ENCODE data around the gene AIG1. TPM values are rescaled to one million over a fixed set of nuclear protein-coding genes. Genes with fewer than 3 reads are reported as not detected.
"Not testable (repeated sequence)": the region's sequence is repeated elsewhere in the genome, so short reads cannot be mapped to it uniquely, and the experiment has no call there.

AIG1 gene
- total RNA-seq, 1 donor, result 18.9 TPM

- DNase-seq (ENCODE audit: low read depth in 2 of 3, low spot score in 2 of 3), result no peak
These were observed 5.5 kb upstream of the AIG1 start for GRCh38 chr6:143055213-143055612.

DNA sequence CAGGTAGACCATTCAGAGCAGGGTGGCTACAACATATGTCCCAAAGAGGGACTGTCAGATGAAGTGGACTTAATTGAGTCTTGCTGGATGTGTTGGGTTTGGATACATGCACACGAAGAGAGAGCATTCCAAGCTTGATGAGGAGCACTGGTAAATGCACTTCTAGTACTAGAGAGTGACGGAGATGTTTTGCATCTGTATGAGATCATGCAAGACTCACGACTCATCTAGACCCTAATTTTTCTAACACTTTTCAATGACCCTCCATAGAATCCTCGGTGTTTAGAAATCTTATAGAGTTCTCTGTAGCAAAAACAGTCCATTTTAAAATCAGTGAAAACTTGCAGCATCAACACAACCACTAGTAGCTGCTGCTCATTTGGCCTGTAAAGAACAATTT, 4.8 kb upstream of the AIG1 start:
- DNase-seq (ENCODE audit: low read depth in 2 of 3, low spot score in 2 of 3), result no peak

- DNase-seq (ENCODE audit: low read depth in 2 of 3, low spot score in 2 of 3), result peak in 1 of 3 donors; percentile 3
These were observed 1.7 kb upstream of the AIG1 start for GRCh38 chr6:143058987-143059386.

DNA sequence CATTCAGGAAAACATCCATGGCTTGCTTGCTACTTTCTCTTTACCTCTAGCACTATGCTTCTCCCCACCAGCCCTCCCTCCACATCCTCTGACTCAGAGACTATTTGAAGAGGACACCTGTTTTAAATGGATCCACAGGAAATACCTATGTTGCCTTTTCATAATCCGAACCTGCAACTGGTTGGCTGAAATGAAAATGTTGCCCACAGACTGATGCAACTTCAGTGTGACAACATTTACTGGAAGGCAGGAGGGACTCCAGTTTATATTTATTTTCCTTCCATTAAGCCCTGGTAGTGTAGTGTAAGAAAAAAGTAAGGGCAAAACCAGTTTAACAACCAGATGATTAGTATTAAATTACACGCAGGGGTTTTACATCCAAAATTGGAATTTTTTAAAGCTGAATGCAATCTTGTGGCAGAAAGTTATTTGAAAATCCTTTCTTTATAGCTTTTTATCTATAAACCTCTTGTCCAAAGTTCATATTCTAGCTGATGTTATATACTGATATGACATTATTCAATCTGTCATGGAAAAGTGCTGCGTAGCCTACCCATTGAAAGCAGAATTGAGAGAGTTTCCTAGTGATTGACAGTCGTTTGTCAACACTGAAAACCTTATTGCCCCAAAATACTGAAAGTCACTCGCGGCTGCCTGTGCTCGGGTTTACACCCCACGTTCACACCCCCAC, 881 bp upstream of the AIG1 start:
- peak; percentile 4 to 55 (median 49) for DNase-seq (ENCODE audit: low read depth in 2 of 3, low spot score in 2 of 3)

GRCh38 chr6:143060354-143060805, 309 bp upstream of the AIG1 start:
- DNase-seq (ENCODE audit: low read depth in 2 of 3, low spot score in 2 of 3), result peak; percentile 63 to 94 (median 84)

DNA sequence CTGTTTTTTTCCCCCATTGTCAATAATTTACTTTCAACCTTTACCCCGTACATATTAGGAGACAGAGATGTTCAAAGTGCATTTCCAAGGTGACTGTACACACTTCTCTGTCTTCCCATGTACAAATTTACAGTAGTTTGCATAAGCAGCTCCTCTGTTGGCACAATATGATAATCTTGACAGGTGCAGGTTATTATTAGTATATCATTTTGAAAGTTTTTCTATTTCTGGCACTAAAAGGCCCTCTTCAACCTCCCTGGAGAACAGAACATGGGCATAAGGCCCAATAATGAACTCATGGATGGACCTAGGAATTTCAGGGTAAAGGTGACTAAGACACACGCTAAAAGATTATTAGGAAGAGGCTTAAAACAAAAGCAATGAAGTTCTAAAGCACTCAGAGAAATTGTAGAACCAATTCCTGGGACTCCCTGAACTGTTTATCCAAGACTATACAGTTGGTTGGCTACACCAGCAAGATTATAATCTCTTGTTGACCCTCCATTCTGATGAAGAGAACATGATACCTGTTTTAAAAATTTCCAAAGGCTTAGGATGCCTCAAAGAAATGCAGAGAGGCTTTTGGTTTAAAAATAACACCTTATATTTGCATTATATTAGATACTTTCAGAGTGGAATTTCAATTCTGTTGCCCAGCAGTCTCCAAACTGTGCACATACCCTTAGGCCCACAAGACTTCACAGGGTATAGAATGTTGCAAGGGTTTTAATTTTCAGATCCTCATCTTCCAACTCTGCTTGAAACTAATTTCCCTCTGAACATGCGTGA, 1.1 kb downstream of the AIG1 start:
- DNase-seq (ENCODE audit: low read depth in 2 of 3, low spot score in 2 of 3), result no peak

GRCh38 chr6:143062551-143062950, 1.9 kb downstream of the AIG1 start:
- no peak for DNase-seq (ENCODE audit: low read depth in 2 of 3, low spot score in 2 of 3)

- DNase-seq (ENCODE audit: low read depth in 2 of 3, low spot score in 2 of 3), result no peak
These were observed 2.9 kb downstream of the AIG1 start for GRCh38 chr6:143063631-143064030.

- no peak for DNase-seq (ENCODE audit: low read depth in 2 of 3, low spot score in 2 of 3)
These were observed 3.6 kb downstream of the AIG1 start for GRCh38 chr6:143064271-143064670.

DNA sequence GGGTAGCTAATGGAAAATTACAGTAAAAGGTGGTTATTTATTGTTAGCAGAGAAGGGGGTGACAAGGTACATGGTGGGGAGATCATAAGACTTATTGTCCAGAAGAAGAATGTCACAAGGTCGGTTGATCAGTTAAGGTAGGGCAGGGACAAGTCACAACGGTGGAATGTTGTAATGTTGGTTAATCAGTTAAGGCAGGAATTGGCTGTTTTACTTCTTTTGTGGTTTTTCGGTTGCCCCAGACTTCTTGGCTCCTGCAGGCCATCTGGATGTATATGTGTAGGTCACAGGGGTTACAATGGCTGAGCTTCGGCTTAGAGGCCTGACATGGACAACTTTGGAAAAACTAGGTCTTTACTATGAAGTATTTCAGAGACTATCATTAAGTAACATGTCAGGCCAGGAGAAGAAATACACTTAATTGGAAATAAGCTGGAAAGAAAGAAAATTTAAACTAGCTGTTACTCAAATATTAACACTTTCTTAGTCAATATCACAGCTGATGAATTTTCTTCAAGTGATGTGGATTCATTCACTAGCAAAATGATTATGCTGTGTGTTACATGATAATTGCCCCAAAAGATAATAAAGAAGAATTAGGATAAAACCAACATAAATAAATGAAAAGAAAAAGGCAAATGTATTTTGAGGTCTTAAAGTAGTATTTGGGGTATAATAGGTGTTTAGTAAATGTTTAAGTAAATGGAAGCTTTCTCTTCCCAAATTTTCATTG, 4.4 kb downstream of the AIG1 start:
- DNase-seq (ENCODE audit: low read depth in 2 of 3, low spot score in 2 of 3), result no peak

GRCh38 chr6:143068001-143068400, 7.3 kb downstream of the AIG1 start:
- no peak for DNase-seq (ENCODE audit: low read depth in 2 of 3, low spot score in 2 of 3)

DNA sequence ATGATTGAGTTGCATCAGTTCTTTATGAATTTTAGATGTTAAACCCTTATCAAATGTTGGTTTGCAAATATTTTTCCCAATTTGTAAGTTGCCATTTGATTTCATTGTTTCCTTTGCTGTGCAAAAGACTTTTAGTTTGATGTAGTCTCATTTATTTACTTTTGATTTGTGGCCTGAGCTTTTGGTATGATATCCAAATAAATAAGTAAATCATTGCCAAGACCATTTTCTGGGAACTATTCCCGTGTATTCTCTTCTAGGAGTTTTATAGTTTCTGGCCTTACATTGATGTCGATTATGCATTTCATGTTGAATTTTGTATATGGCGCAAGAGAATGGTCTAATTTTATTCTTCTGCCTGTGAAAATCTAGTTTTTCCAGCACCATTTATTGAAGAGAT, 13.4 kb downstream of the AIG1 start:
- no peak for DNase-seq (ENCODE audit: low read depth in 2 of 3, low spot score in 2 of 3)

DNA sequence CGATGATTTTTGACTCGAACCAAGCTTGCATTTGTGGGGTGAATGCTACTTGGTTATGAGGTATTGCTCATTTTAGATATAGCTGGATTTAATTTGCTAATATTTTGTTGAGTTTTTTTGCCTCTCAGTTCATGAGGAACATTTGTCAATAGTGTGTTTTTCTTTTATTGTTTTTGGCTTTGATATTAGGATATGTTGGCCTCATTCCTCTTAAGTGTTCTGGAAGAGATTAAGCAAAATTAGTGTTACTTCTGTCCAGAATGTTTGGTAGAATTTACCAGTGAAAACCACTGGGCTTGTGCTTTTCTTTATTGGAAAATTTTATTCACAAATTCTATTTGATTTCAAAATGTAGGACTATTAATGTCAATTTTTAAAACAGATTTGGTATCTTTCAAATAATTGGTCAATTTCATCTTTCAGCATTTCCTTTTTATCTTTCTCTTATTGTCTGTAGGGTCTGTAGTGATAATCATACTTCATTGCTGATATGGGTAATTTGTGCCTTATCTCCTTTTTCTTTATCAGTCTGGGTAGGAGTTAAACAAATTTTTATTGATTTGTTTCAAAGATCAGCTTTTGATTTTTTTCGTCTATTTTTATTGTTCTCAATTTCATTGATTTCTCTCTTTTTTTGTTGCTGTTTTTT, 14.1 kb downstream of the AIG1 start:
- no peak for DNase-seq (ENCODE audit: low read depth in 2 of 3, low spot score in 2 of 3)

DNA sequence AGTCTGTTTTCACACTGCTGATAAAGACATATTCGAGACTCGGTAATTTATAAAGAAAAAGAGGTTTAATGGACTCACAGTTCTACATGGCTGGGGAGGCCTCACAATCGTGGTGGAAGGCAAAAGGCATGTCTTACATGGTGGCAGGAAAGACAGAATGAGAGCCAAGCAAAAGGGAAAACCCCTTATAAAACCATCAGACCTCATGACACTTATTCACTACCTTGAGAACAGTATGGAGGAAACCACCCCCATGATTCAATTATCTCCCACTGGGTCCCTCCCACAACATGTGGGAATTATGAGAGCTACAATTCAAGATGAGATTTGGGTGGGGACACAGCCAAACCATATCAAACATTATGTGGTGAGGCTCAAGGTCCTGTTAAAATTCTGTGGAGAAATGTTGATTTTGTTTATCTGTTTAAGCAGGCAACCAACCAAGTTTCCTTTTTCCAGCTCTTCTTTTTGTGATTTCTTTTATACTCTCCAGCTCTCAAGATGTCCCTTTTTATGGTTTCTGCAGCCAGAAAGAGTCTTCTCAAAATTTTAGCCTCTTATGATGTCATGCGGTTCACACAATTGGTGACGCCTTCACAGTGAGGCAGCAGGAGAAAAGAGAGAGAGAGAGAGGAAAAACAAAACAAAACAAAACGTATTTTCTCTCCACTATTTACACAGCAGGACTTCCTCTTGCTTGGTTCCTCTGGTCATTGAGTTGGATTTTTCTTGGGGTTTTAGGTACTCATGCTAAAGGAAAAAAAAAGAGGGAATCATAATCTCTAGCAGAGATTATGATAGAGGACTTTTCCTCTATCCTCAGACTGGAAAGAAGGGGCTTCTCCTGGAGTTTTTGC, 18.0 kb downstream of the AIG1 start:
- no peak for DNase-seq (ENCODE audit: low read depth in 2 of 3, low spot score in 2 of 3)

DNA sequence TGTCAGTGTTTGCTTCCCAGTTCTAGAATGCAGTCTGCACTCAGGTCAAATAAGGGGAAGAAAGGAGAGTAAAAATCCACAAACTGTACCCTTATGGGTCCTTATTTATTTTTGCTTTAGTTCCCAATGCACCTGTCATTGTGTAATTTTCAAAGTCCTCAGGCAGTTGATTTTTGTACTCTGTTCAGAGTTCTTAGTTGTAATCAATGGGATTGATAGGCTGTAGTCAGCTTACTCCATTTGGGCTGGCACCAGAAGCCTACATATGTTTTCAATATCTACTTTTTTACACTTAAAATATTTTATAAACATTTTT, 18.6 kb downstream of the AIG1 start:
- DNase-seq (ENCODE audit: low read depth in 2 of 3, low spot score in 2 of 3), result no peak

DNA sequence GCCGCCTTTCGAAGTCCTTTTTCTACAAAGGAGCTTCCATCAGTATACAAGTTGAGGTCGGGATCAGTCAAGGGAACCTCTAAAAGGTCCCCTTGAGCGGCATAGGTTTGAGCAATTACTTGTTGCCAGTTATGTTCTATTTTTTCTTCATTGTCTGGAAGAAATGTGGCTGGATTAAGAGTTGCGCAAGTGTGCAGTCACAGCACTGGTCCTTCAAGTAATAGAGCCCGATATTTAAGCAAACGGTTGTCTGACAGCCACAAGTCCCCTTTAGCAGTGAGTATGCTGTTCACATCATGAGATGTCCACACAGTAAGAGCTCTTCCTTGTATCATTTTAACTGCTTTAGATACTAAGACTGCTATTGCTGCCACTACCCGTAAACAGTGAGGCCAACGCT, 21.6 kb downstream of the AIG1 start:
- not testable (repeated sequence) for DNase-seq (ENCODE audit: low read depth in 2 of 3, low spot score in 2 of 3)

DNA sequence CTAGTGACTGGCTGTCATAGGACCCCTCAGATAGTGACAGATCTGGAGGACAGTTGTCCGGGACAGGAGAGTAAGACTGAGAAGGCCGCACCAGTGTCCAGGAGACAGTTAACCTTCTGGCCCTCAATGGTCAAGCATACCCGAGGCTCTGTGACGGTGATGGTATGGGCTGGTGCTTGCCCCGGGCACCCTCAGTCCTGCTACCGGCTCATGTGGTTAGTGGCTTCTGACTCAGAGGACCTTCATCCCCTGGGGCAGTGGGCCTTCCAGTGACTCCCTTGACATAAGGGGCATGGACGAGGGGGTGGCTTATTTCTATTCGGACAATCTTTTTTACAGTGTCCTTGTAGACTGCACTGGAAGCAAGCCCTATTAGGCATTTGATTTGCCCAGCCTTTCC, 23.3 kb downstream of the AIG1 start:
- DNase-seq (ENCODE audit: low read depth in 2 of 3, low spot score in 2 of 3), result not testable (repeated sequence)

DNA sequence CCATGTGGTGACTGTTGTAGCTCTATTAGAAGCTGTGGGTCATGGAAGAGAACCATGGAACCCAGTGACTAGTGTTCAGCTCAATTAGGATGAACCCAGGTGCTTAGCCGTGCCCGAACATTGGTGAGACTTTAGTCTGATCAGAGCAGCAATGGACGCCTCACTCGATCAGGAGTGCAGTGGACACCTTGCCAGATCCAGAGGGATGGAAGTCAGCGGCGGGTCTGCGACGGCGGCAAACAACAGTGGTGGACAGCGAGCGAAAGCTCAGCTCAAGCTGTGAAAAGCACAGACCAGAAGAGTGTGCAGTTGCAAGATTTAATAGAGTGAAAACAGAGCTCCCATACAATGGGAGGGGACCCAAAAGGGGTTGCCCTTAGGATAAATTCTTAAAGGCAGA, 26.6 kb downstream of the AIG1 start:
- not testable (repeated sequence) for DNase-seq (ENCODE audit: low read depth in 2 of 3, low spot score in 2 of 3)

DNA sequence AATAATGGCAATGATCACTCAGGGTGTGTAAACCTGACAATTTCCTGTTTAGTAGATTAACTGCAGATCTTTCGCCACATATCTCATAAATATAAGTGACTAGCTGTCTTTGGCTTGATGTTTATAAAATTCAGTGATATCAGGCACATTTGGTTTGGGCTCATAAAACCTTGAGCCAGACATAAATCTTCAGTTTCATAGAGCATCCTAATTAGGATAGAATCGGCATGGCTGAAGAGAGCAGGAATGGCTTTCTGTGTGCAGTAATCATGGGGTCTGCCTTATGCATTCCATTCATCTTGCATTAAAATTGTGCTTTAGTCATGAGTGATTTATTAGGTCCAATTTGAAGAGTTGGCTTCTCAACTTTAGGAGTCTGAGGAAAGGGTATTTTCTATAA, 27.2 kb downstream of the AIG1 start:
- no peak for DNase-seq (ENCODE audit: low read depth in 2 of 3, low spot score in 2 of 3)

DNA sequence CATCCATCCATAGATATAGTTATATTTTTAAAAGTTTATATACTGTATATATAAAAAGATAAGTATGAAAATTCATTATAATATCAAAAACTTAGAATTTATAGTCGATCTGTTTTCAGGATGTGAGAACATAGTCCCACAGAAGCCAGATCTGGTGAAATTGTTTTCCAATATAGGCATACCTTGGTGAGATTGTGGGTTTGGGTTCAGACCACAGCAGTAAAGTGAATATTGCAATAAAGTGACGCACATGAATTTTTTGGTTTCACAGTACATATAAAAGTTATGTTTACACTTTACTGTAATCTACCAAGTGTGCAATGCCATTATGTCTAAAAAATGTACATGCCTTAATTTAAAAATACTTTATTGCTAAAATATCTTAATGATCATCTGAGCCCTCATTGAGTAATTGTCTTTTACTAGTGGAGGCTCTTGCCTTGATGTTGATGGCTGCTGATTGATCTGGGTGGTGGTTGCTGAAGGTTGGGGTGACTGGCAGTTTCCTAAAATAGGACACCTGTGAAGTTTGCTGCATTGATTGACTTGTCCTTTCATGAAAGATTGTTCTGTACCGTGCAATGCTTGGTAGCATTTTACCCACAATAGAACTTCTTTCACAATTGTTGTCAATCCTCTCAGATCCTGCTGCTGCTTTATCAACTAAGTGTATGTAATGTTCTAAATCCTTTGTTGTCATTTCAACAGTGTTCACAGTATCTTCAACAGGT, 29.8 kb downstream of the AIG1 start:
- no peak for DNase-seq (ENCODE audit: low read depth in 2 of 3, low spot score in 2 of 3)

All from hematopoietic multipotent progenitor cell (in vitro differentiated cells).